Mononuclear cell (primary cell): ENCODE data around the gene HDHD3. TPM values are rescaled to one million over a fixed set of nuclear protein-coding genes. Genes with fewer than 3 reads are reported as not detected.
"Not testable (repeated sequence)": the region's sequence is repeated elsewhere in the genome, so short reads cannot be mapped to it uniquely, and the experiment has no call there.

Experiments
- H3K27me3 ChIP-seq: 2 replicates; pipeline ENCODE4 v1.6.0; 2011; ENCODE audit warnings: low read length, control low read depth; ENCODE audit not compliant: insufficient read depth
- H3K4me1 ChIP-seq: 2 replicates; pipeline ENCODE4 v1.5.1; 2011; ENCODE audit warnings: mild to moderate bottlenecking, low read length, control low read depth; ENCODE audit not compliant: insufficient read depth
- H3K4me3 ChIP-seq: 2 replicates; pipeline ENCODE4 v1.5.1; 2011; ENCODE audit warnings: mild to moderate bottlenecking, low read length, moderate library complexity
- H3K9me3 ChIP-seq: 2 replicates; pipeline ENCODE4 v1.5.1; 2011; ENCODE audit warnings: low read depth, mild to moderate bottlenecking, control low read depth, low read length
- total RNA-seq: library from RNA; depleted of rRNA; stranded (reverse); fragments of >200 nt; gene quantifications from one replicate; pipeline ENCODE4 v1.2.3, GENCODE V29; 2012

The HDHD3 gene
- total RNA-seq: 8.6 TPM

GRCh38 chr9:113376634-113377567, at the start of gene HDHD3:
TSS of gene HDHD3 (minus strand) at chr9:113376986. CDS start at chr9:113374354, 2,632 bp downstream.
- H3K9me3 ChIP-seq: no peaks in the 10 kb centered on the region
- peaks cover 12% of the 10 kb centered on the region for H3K4me1 ChIP-seq
- peak within 1 kb of the TSS; percentile 77 for H3K4me3 ChIP-seq
- no peaks in the 10 kb centered on the region for H3K27me3 ChIP-seq

- no peak overlapping the region for H3K4me3 ChIP-seq
- H3K9me3 ChIP-seq: no peaks in the 10 kb centered on the region
- H3K4me1 ChIP-seq: peaks cover 9% of the 10 kb centered on the region
- no peaks in the 10 kb centered on the region for H3K27me3 ChIP-seq
Measured at GRCh38 chr9:113425072-113425471, 48.3 kb upstream of the HDHD3 start.

- Histone ChIP-seq H3K9me3 (no peaks in the 10 kb centered on the region), H3K4me1 (peaks cover 12% of the 10 kb centered on the region), H3K4me3 (no peak overlapping the region), H3K27me3 (no peaks in the 10 kb centered on the region)
Measured at GRCh38 chr9:113421726-113422125, 44.9 kb upstream of the HDHD3 start.

GRCh38 chr9:113417370-113417769, 40.6 kb upstream of the HDHD3 start:
- H3K9me3 ChIP-seq: no peaks in the 10 kb centered on the region
- no peaks in the 10 kb centered on the region for H3K27me3 ChIP-seq
- H3K4me3 ChIP-seq: no peak overlapping the region
- peaks cover 19% of the 10 kb centered on the region for H3K4me1 ChIP-seq

GRCh38 chr9:113416149-113416721, 39.4 kb upstream of the HDHD3 start:
- H3K9me3 ChIP-seq: no peaks in the 10 kb centered on the region
- H3K27me3 ChIP-seq: no peaks in the 10 kb centered on the region
- peaks cover 25% of the 10 kb centered on the region for H3K4me1 ChIP-seq
- H3K4me3 ChIP-seq: no peak overlapping the region

- H3K9me3 ChIP-seq: no peaks in the 10 kb centered on the region
- peaks cover 40% of the 10 kb centered on the region for H3K4me1 ChIP-seq
- peak within 1 kb of the TSS; percentile 69 for H3K4me3 ChIP-seq
- no peaks in the 10 kb centered on the region for H3K27me3 ChIP-seq
Measured at GRCh38 chr9:113410207-113410864, 33.5 kb upstream of the HDHD3 start, which contains the start of the genes C9orf43 and POLE3. TSS of gene C9orf43 (plus strand) at chr9:113410747. CDS start at chr9:113413494, 2,747 bp downstream. TSS of gene POLE3 (minus strand) at chr9:113410675. CDS start at chr9:113410293, 382 bp downstream.

GRCh38 chr9:113409883-113410206, 33.1 kb upstream of the HDHD3 start:
- no peaks in the 10 kb centered on the region for H3K9me3 ChIP-seq
- peaks cover 44% of the 10 kb centered on the region for H3K4me1 ChIP-seq
- no peaks in the 10 kb centered on the region for H3K27me3 ChIP-seq
- H3K4me3 ChIP-seq: peak overlapping the region; percentile 69

GRCh38 chr9:113409481-113409880, 32.7 kb upstream of the HDHD3 start:
- Histone ChIP-seq H3K9me3 (no peaks in the 10 kb centered on the region), H3K27me3 (no peaks in the 10 kb centered on the region), H3K4me3 (peak overlapping the region; percentile 69), H3K4me1 (peaks cover 48% of the 10 kb centered on the region)

- peaks cover 72% of the 10 kb centered on the region for H3K4me1 ChIP-seq
- not testable (repeated sequence) for H3K27me3 ChIP-seq, H3K4me3 ChIP-seq
Measured at GRCh38 chr9:113406873-113407511, 30.2 kb upstream of the HDHD3 start.

GRCh38 chr9:113406353-113406752, 29.6 kb upstream of the HDHD3 start:
- not testable (repeated sequence) for H3K27me3 ChIP-seq, H3K4me3 ChIP-seq, H3K9me3 ChIP-seq
- H3K4me1 ChIP-seq: peaks cover 72% of the 10 kb centered on the region

More at GRCh38 chr9:113406873-113407511, 30.2 kb upstream of the HDHD3 start:
- not testable (repeated sequence) for H3K9me3 ChIP-seq

- no peaks in the 10 kb centered on the region for H3K9me3 ChIP-seq
- H3K27me3 ChIP-seq: no peaks in the 10 kb centered on the region
- H3K4me1 ChIP-seq: peaks cover 80% of the 10 kb centered on the region
- H3K4me3 ChIP-seq: no peak overlapping the region
Measured at GRCh38 chr9:113403646-113404045, 26.9 kb upstream of the HDHD3 start.

- H3K4me3 ChIP-seq: peak within 1 kb of the TSS; percentile 78
- H3K4me1 ChIP-seq: peaks cover 61% of the 10 kb centered on the region
- no peaks in the 10 kb centered on the region for H3K27me3 ChIP-seq
- no peaks in the 10 kb centered on the region for H3K9me3 ChIP-seq
Measured at GRCh38 chr9:113401027-113401792, 24.4 kb upstream of the HDHD3 start, which contains the start of gene ALAD. TSS of gene ALAD (minus strand) at chr9:113401284. CDS start at chr9:113393559, 7,725 bp downstream.

GRCh38 chr9:113399646-113400200, 22.9 kb upstream of the HDHD3 start:
- Histone ChIP-seq H3K9me3 (no peaks in the 10 kb centered on the region), H3K4me1 (peaks cover 55% of the 10 kb centered on the region), H3K4me3 (no peak overlapping the region), H3K27me3 (no peaks in the 10 kb centered on the region)

- H3K4me3 ChIP-seq: no peak overlapping the region
- no peaks in the 10 kb centered on the region for H3K27me3 ChIP-seq
- H3K9me3 ChIP-seq: no peaks in the 10 kb centered on the region
- H3K4me1 ChIP-seq: peaks cover 46% of the 10 kb centered on the region
Measured at GRCh38 chr9:113398796-113399195, 22.0 kb upstream of the HDHD3 start.
